ENCODE measurements around the gene BRD1.
"Not testable (repeated sequence)": the region's sequence is repeated elsewhere in the genome, so short reads cannot be mapped to it uniquely, and the experiment has no call there.

Gene BRD1

DNA sequence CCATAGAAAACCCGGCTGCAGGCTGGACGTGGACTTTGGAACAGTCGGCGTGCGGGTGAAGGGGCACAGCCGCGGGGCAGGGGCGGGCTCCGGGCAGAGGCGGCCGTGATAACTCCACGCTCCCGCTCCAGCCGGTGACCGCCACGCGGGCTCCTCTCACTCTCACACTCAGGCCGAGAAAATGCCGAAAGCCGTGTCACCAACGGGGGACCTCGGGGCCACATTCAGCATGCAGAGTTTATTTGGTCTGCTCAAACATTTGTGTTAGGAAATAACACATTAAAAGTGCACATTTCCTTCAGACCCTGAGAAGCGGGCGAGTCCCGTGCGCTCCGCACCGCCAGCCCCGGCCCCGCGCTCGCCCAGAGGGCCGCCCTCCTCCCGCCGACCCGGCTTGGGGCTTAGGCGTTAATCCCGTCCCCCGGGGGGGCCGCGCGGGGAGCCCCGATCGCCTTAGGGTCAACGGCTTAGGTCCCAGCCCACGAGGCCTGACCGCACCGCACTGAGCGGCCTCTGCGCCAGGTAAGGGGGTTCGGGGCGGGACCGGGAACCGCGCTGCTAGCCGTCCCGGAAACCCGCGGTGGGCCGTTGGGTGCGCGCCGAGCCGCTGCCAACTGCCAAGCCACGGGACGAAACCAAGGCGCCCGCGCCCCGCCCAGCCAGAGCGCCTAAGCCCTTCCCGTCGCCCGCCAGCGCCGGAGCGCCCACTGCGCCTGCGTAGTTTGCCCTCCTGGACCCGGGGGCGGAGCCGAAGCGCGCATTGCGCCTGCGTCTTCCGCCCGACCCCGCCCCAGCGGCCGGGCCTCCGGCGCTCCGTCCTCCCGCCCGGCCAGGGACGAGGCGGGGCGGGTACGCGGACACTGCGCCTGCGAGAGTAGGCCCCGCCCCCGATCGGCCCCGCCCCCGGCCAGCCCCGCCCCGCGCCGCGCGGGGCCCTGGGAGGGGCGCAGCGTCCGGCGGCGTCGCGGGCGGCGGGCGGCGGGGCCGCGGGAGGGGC is 25.5 kb upstream of the BRD1 start, which contains the start of gene ZBED4:
TSS of gene ZBED4 (plus strand) at position 947 of the 997 bp plus-strand sequence. CDS start 29,819 bp downstream, outside the sequence.
- H3K36me3 ChIP-seq (ENCODE audit: control insufficient read depth in 2 of 2, insufficient read depth in 2 of 2, low read length in 2 of 2): no peaks in the 10 kb centered on the region
- peak within 1 kb of the TSS; percentile 96 to 98 for H3K27ac ChIP-seq (ENCODE audit: low read depth in 2 of 2, low read length in 2 of 2)
- no peaks in the 10 kb centered on the region for H3K9me3 ChIP-seq (ENCODE audit: control insufficient read depth in 2 of 2, low read length in 2 of 2)
- peaks cover 21 to 22% of the 10 kb centered on the region in 2 donors for H3K4me1 ChIP-seq (ENCODE audit: control insufficient read depth in 2 of 2, insufficient read depth in 2 of 2, low read length in 2 of 2)
- H3K27me3 ChIP-seq (ENCODE audit: control insufficient read depth in 2 of 2, insufficient read depth in 2 of 2, low read length in 2 of 2): peaks cover 7 to 14% of the 10 kb centered on the region in 2 donors
- peak within 1 kb of the TSS; percentile 84 to 88 for H3K4me3 ChIP-seq (ENCODE audit: low read length in 2 of 2)
- peak within 1 kb of the TSS; percentile 92 to 94 for H3K9ac ChIP-seq (ENCODE audit: low read depth in 1 of 2, low read length in 2 of 2)

DNA sequence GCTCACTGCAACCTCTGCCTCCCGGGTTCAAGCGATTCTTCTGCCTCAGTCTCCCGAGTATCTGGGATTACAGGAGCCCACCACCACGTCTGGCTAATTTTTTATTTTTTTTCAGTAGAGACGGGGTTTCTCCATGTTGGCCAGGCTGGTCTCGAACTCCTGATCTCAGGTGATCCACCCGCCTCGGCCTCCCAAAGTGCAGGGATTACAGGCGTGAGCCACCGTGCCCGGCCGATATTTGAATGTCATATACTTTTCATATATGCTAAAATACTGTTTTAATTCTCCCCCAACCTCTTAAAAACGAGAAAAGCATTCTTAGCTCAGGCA is 24.9 kb upstream of the BRD1 start:
- Histone ChIP-seq H3K27ac (ENCODE audit: low read depth in 2 of 2, low read length in 2 of 2) (peak overlapping the region; percentile 96 to 98), H3K4me1 (ENCODE audit: control insufficient read depth in 2 of 2, insufficient read depth in 2 of 2, low read length in 2 of 2) (peaks cover 21 to 24% of the 10 kb centered on the region in 2 donors), H3K4me3 (ENCODE audit: low read length in 2 of 2) (peak overlapping the region; percentile 78 to 80), H3K9ac (ENCODE audit: low read depth in 1 of 2, low read length in 2 of 2) (peak overlapping the region; percentile 92 to 94), H3K27me3 (ENCODE audit: control insufficient read depth in 2 of 2, insufficient read depth in 2 of 2, low read length in 2 of 2) (peaks cover 7 to 20% of the 10 kb centered on the region in 2 donors)
- not testable (repeated sequence) for H3K36me3 ChIP-seq (ENCODE audit: control insufficient read depth in 2 of 2, insufficient read depth in 2 of 2, low read length in 2 of 2); H3K9me3 ChIP-seq (ENCODE audit: control insufficient read depth in 2 of 2, low read length in 2 of 2)

DNA sequence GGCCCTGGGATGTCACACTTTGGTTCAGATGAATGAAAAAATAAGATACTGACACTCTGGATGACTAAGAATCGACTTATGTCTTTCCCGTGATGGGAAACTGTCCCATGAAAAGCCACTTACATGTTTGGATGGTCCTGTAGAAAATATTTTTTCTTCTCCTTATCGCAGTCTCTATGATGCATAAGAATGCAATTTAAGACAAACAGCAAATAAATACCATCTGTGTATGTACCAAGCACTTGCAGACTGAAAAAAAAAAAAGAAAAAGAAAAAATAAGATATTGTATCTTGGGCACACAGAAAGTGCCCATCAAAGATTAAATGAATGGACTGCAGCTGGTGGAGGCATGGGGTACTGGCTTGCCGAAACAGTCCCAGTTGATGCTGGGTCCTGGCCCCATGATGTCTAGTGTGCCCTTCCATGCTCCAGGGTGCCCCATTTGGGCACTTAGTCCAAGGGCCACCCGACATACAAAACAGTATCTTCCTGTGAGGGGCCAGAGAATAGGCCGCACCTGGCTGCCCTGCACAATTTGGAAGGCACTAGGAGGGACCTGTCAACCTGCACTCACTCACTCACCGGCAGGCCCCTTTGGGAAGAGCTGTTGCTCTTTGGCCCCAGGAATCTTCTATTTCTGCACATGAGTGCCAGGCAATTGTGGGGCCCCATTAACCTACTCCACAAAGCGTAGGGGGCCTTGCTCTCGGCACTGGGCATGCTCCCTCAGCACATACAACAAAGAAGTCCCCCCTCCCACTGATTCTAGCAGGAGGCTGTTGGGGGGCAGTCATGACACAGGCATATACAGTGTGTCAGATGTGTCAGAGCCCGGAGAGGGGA is 23.5 kb upstream of the BRD1 start:
- Histone ChIP-seq H3K27me3 (ENCODE audit: control insufficient read depth in 2 of 2, insufficient read depth in 2 of 2, low read length in 2 of 2) (peaks cover 7 to 20% of the 10 kb centered on the region in 2 donors), H3K36me3 (ENCODE audit: control insufficient read depth in 2 of 2, insufficient read depth in 2 of 2, low read length in 2 of 2) (no peaks in the 10 kb centered on the region), H3K27ac (ENCODE audit: low read depth in 2 of 2, low read length in 2 of 2) (no peak overlapping the region), H3K9me3 (ENCODE audit: control insufficient read depth in 2 of 2, low read length in 2 of 2) (no peaks in the 10 kb centered on the region), H3K9ac (ENCODE audit: low read depth in 1 of 2, low read length in 2 of 2) (no peak overlapping the region), H3K4me3 (ENCODE audit: low read length in 2 of 2) (no peak overlapping the region), H3K4me1 (ENCODE audit: control insufficient read depth in 2 of 2, insufficient read depth in 2 of 2, low read length in 2 of 2) (peaks cover 18 to 22% of the 10 kb centered on the region in 2 donors)

DNA sequence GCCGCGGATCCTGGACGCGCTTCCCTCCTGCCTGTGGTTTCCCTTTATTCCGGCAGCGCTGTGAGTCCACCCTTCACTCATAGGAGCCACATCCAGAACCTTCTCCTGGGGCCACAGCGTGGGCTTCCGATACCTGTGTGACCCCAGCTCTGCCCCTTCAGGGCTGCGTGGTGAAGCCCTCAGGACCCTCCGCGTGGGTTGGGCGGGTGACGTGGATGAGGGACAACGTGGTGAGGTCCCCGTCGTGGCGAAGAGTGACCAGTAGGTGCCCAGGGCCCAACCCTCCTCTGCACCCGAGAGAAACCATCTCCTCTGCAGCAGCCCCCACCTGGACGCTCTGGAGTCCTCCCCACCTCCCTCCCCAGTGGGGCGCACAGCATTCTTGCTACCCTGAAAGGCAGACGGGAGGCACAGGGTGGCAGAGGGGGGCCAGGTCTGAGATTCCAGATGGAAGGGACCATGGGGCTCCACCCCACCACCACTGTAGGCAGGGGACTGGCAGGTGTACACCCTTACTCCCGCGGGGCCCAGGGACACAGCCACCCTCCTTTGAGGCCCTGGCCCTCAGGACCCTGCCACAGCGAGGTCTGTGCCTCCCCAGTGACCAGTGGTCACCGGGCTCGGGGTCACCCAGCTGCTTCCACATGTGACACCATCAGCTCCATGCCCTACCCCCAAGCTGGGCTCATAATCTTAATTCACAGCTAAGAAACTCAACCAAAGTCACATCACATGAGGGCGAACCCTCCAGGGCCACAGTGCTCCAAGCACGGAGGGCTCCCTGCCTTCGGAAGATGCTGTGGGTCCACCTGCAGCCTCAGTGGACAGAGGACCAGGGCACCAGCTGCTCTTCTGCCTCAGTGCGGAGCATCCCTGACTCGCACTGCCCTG is 22.6 kb upstream of the BRD1 start:
- H3K4me3 ChIP-seq (ENCODE audit: low read length in 2 of 2): no peak overlapping the region
- H3K27me3 ChIP-seq (ENCODE audit: control insufficient read depth in 2 of 2, insufficient read depth in 2 of 2, low read length in 2 of 2): peaks cover 10 to 20% of the 10 kb centered on the region in 2 donors

DNA sequence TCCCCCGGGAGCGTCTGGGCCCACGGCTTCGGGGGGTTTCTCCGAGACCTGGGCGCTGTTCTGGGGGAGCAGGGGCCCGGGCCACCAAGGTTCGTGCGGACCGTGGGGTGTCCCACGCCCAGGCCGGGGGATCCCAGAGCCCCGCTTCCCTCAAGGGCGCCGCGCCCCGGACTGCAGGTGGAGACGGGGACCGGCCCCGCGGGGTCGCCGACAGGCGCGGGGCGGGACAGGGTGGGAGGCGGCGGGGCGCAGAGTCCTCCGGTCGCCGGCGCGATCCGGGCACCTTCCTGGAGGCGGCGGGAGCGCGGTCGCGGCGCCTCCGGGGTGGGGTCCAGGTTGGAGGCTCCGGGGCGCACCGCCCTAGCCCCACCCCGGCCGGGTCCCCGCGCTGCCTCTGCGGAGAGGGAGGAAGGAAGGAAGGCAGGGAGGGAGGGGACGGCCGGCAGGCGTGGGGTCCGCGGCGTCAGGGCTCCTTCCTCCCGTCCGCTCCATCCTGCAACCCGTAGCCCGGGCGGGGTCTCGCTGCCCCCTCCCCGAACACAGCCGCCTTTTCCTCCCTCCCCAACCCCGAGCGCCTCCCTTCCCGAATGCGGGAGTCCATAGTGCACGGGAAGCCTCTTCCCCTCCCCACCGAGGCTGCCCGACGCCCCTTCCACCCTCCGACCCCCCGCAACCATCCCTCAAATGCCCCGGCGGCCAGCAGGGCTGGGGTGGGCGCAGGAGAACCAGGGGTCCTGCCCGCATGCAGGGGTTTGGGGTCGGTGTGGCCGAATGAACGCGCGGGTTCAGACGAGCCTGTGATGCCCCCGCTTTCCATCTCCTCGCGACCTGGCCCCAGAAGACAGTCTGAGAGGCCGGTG is 21.7 kb upstream of the BRD1 start:
- Histone ChIP-seq H3K27ac (ENCODE audit: low read depth in 2 of 2, low read length in 2 of 2) (no peak overlapping the region), H3K4me3 (ENCODE audit: low read length in 2 of 2) (peak overlapping the region; percentile 20 to 30), H3K4me1 (ENCODE audit: control insufficient read depth in 2 of 2, insufficient read depth in 2 of 2, low read length in 2 of 2) (peaks cover 4 to 6% of the 10 kb centered on the region in 2 donors), H3K9me3 (ENCODE audit: control insufficient read depth in 2 of 2, low read length in 2 of 2) (no peaks in the 10 kb centered on the region), H3K27me3 (ENCODE audit: control insufficient read depth in 2 of 2, insufficient read depth in 2 of 2, low read length in 2 of 2) (peaks cover 10 to 20% of the 10 kb centered on the region in 2 donors), H3K36me3 (ENCODE audit: control insufficient read depth in 2 of 2, insufficient read depth in 2 of 2, low read length in 2 of 2) (no peaks in the 10 kb centered on the region), H3K9ac (ENCODE audit: low read depth in 1 of 2, low read length in 2 of 2) (no peak overlapping the region)

More for the DNA sequence above, 22.6 kb upstream of the BRD1 start:
- Histone ChIP-seq H3K4me1 (ENCODE audit: control insufficient read depth in 2 of 2, insufficient read depth in 2 of 2, low read length in 2 of 2) (peaks cover 9 to 14% of the 10 kb centered on the region in 2 donors), H3K9ac (ENCODE audit: low read depth in 1 of 2, low read length in 2 of 2) (no peak overlapping the region), H3K27ac (ENCODE audit: low read depth in 2 of 2, low read length in 2 of 2) (no peak overlapping the region), H3K36me3 (ENCODE audit: control insufficient read depth in 2 of 2, insufficient read depth in 2 of 2, low read length in 2 of 2) (no peaks in the 10 kb centered on the region), H3K9me3 (ENCODE audit: control insufficient read depth in 2 of 2, low read length in 2 of 2) (no peaks in the 10 kb centered on the region)

DNA sequence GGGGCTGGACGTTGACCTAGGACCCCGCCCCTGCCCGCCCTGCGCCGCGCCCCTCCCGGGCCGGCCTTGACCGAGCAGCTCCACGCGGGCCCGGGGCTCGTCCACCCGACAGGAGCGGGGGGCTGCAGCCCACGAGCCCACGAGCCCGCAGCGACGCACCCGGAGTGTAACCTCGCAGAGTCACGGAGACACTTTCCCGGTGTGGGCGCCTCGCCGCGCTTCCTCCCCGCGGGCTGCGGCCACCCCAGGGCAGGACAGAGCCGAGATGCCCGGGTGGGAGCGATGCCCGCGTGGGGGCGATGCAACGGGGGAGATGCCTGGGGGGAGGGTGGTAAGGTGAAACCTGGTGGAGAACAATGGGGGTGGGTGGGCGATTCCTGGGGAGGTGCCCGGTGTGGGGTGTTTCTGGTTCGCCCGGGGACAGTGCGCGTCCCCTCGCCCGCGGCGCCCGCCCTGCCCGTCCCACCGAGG is 21.1 kb upstream of the BRD1 start:
- H3K4me1 ChIP-seq (ENCODE audit: control insufficient read depth in 2 of 2, insufficient read depth in 2 of 2, low read length in 2 of 2): peaks cover 3 to 6% of the 10 kb centered on the region in 2 donors
- H3K27ac ChIP-seq (ENCODE audit: low read depth in 2 of 2, low read length in 2 of 2): no peak overlapping the region
- no peak overlapping the region for H3K9ac ChIP-seq (ENCODE audit: low read depth in 1 of 2, low read length in 2 of 2)
- H3K4me3 ChIP-seq (ENCODE audit: low read length in 2 of 2): peak overlapping the region; percentile 26 to 38
- no peaks in the 10 kb centered on the region for H3K36me3 ChIP-seq (ENCODE audit: control insufficient read depth in 2 of 2, insufficient read depth in 2 of 2, low read length in 2 of 2)
- no peaks in the 10 kb centered on the region for H3K9me3 ChIP-seq (ENCODE audit: control insufficient read depth in 2 of 2, low read length in 2 of 2)
- H3K27me3 ChIP-seq (ENCODE audit: control insufficient read depth in 2 of 2, insufficient read depth in 2 of 2, low read length in 2 of 2): peaks cover 10 to 20% of the 10 kb centered on the region in 2 donors

DNA sequence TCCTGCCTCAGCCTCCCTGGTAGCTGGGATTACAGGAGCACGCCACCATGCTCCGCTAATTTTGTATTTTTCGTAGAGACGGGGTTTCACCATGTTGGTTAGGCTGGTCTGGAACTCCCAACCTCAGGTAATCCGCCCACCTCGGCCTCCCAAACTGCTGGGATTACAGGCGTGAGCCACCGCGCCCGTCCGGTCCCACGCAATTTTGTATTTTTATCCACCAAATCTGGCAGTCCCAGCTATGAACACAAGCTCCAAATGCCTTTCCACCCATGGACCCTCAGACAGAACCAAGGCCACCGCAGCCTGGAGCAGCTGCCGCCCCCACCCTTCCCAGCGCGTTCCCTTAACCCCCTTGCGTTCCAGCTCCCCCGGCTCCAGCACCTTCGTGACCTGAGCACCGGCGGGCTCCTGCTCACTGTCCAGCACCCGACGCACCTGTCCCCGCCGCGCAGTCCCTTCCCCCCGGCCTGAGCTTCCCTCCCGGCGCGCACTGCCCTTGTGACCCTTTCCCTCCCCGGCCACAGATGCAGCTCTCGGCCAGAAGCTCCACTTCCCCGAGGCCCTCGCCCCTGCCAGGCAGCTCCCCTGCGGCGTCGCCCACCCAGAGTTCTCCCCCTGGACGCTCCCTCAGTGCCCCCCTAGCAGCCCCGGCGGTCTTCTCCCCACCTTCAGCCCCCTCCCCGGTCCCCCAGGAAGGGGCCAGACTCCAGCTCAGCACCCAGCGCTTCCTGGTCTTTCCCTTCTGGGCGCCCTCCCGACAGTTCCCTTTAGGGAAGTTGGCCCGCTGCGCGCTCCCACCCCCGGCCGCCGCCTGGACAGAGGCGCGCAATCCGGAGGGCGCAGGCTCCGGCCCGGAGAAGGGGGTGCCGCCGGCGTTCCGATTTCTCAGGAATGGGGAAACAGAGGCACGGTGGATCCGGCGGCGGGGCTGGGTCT is 20.3 kb upstream of the BRD1 start:
- Histone ChIP-seq H3K36me3 (ENCODE audit: control insufficient read depth in 2 of 2, insufficient read depth in 2 of 2, low read length in 2 of 2) (no peaks in the 10 kb centered on the region), H3K27me3 (ENCODE audit: control insufficient read depth in 2 of 2, insufficient read depth in 2 of 2, low read length in 2 of 2) (peaks cover 10 to 20% of the 10 kb centered on the region in 2 donors), H3K9ac (ENCODE audit: low read depth in 1 of 2, low read length in 2 of 2) (no peak overlapping the region), H3K4me1 (ENCODE audit: control insufficient read depth in 2 of 2, insufficient read depth in 2 of 2, low read length in 2 of 2) (peaks cover 3 to 6% of the 10 kb centered on the region in 2 donors), H3K27ac (ENCODE audit: low read depth in 2 of 2, low read length in 2 of 2) (no peak overlapping the region), H3K9me3 (ENCODE audit: control insufficient read depth in 2 of 2, low read length in 2 of 2) (no peaks in the 10 kb centered on the region), H3K4me3 (ENCODE audit: low read length in 2 of 2) (peak overlapping the region; percentile 26 to 38)

DNA sequence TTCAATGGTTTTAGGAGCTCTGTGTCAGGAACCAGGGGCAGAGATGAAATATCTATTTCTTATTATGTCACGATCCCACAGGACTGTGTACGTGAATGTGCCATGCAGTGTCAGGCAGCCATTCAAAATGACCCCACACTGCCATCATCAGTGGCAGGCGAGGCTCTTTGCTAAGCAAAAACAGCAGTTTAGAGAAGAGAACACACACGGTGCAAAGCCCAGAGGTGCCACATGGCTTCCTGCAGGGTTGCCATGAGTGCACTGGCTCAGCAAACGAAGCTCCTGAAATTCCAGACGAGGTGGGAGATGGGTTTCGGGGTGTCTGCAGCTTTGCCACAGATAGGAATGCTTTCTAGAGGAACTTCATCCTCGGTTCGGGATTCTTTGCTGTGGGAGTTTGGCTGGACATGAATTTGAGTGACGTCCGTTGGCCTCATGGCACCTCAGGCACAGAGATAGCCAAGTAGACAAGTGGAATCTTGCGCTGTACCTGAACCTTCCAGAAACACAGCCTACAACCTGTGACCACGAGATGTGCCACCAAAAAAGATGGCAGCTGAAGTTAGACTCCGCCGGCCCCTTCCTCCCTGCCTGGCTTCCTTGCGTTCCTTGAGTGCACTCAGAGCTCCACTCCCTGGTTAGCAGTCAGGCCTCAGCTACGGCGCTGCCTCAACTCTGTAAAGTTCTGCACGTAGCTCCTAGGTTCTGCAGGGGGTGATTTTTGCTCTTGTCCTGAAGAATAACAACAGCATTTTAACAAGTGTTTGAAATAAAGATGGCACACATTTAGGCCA is 18.2 kb upstream of the BRD1 start:
- Histone ChIP-seq H3K27me3 (ENCODE audit: control insufficient read depth in 2 of 2, insufficient read depth in 2 of 2, low read length in 2 of 2) (peaks cover 10 to 20% of the 10 kb centered on the region in 2 donors), H3K9ac (ENCODE audit: low read depth in 1 of 2, low read length in 2 of 2) (no peak overlapping the region), H3K27ac (ENCODE audit: low read depth in 2 of 2, low read length in 2 of 2) (no peak overlapping the region), H3K4me3 (ENCODE audit: low read length in 2 of 2) (no peak overlapping the region), H3K36me3 (ENCODE audit: control insufficient read depth in 2 of 2, insufficient read depth in 2 of 2, low read length in 2 of 2) (no peaks in the 10 kb centered on the region), H3K4me1 (ENCODE audit: control insufficient read depth in 2 of 2, insufficient read depth in 2 of 2, low read length in 2 of 2) (peaks cover 2 to 3% of the 10 kb centered on the region in 2 donors), H3K9me3 (ENCODE audit: control insufficient read depth in 2 of 2, low read length in 2 of 2) (no peaks in the 10 kb centered on the region)

Measured in mucosa of rectum (tissue), 2 donors.